A549 (cell line): ENCODE data around the gene EEFSEC. TPM values are rescaled to one million over a fixed set of nuclear protein-coding genes. Genes with fewer than 3 reads are reported as not detected.
A peak's percentile ranks its signal among the peaks of the same experiment; 100 is the strongest.

Source experiments
- ATAC-seq, 2 experiments: fragments of 200-7000 bp in 1 of 2; fragments of >200 bp in 1 of 2; cut with Nextera tagmentation in 1 of 2; cut with Tn5 transposase in 1 of 2; 3 replicates each; pipeline versions ENCODE4 v1.8.0 to v1.9.1; 2018 to 2020; ENCODE audit warnings: mild to moderate bottlenecking in 1 of 2, moderate library complexity in 1 of 2
- CTCF ChIA-PET: fragments of 300-600 bp; sonication (Branson Sonifier 250); formaldehyde crosslinking; extraction: SDS; loops from one replicate; lab custom pipeline; 2021; ENCODE audit warnings: antibody characterized with exemption, inconsistent platforms; lab: Yijun Ruan, JAX
- POLR2A ChIA-PET: fragments of 350-600 bp; formaldehyde crosslinking; extraction: SDS; loops from one replicate; lab custom pipeline; 2021; ENCODE audit warnings: antibody characterized with exemption, inconsistent platforms; lab: Yijun Ruan, JAX
- DNase-seq, 2 experiments: peaks; one replicate each; pipeline versions ENCODE4 v3.0.0 to v3.0.0-alpha.2; 2011 to 2016; ENCODE audit warnings: low read depth in 1 of 2, low spot score in 1 of 2
- FAIRE-seq: peaks from 2 replicates; lab custom pipeline; 2011; peaks lifted over from hg19 to GRCh38; lab: Jason Lieb, UNC
- H3K27ac ChIP-seq, 2 experiments: fragments of >200 bp; sonication (Bioruptor Twin); formaldehyde crosslinking; 3 replicates each; pipeline ENCODE4 v1.5.1; 2016 to 2017
- H3K4me1 ChIP-seq: fragments of >200 bp; sonication (Bioruptor Twin); formaldehyde crosslinking; 3 replicates; pipeline ENCODE4 v1.6.1; 2016
- H3K4me2 ChIP-seq: fragments of >200 bp; sonication (Bioruptor Twin); formaldehyde crosslinking; 3 replicates; pipeline ENCODE4 v1.6.1; 2016
- H3K4me3 ChIP-seq: fragments of >200 bp; sonication (Bioruptor Twin); formaldehyde crosslinking; 3 replicates; pipeline ENCODE4 v1.5.1; 2016
- H3K9me3 ChIP-seq: fragments of >200 bp; sonication (Bioruptor Twin); formaldehyde crosslinking; 3 replicates; pipeline ENCODE4 v1.6.1; 2016
- ATOH8 ChIP-seq: fragments of 250-450 bp; sonication (Bioruptor Pico); IDR thresholded peaks from 2 replicates; pipeline ENCODE4 v1.5.0; 2020; ENCODE audit warnings: low read depth, mild to moderate bottlenecking, moderate library complexity
- CBX2 ChIP-seq: fragments of 200-600 bp; sonication (generic); IDR thresholded peaks from 2 replicates; pipeline ENCODE4 v1.6.1; 2016; ENCODE audit warnings: low read depth, mild to moderate bottlenecking, borderline replicate concordance
- CBX8 ChIP-seq: fragments of 200-600 bp; sonication (generic); IDR thresholded peaks from 2 replicates; pipeline ENCODE4 v1.6.1; 2016
- CHD4 ChIP-seq: fragments of 200-600 bp; sonication (generic); IDR thresholded peaks from 2 replicates; pipeline ENCODE4 v1.6.1; 2016; ENCODE audit warnings: antibody characterized with exemption, mild to moderate bottlenecking, borderline replicate concordance
- EHMT2 ChIP-seq: fragments of 200-600 bp; sonication (generic); IDR thresholded peaks from 2 replicates; pipeline ENCODE4 v1.6.1; 2016; ENCODE audit warnings: antibody characterized with exemption, low read depth, mild to moderate bottlenecking, moderate library complexity
- FOSB ChIP-seq: fragments of 250-450 bp; sonication (Bioruptor Pico); IDR thresholded peaks from 2 replicates; pipeline ENCODE4 v1.5.0; 2020; ENCODE audit warnings: mild to moderate bottlenecking, moderate library complexity
- FOSL2 ChIP-seq, 2 experiments: fragments of 450-650 bp in 1 of 2; fragments of >200 bp in 1 of 2; sonication (Bioruptor Twin) in 1 of 2; formaldehyde crosslinking; IDR thresholded peaks; 2 replicates each; pipeline versions ENCODE4 v1.5.0 to v1.6.1; 2016 to 2020; ENCODE audit warnings: mild to moderate bottlenecking in 1 of 2, moderate library complexity in 1 of 2
- HDAC2 ChIP-seq: fragments of 200-600 bp; sonication (generic); IDR thresholded peaks from 2 replicates; pipeline ENCODE4 v1.6.1; 2016
- HEYL ChIP-seq: fragments of 250-450 bp; sonication (Bioruptor Pico); IDR thresholded peaks from 2 replicates; pipeline ENCODE4 v1.8.0; 2021; ENCODE audit warnings: mild to moderate bottlenecking, moderate library complexity
- HOXA7 ChIP-seq: fragments of 250-450 bp; sonication (Bioruptor Pico); IDR thresholded peaks from 2 replicates; pipeline ENCODE4 v1.5.0; 2020; ENCODE audit warnings: mild to moderate bottlenecking, moderate library complexity
- KDM1A ChIP-seq: fragments of 200-600 bp; sonication (generic); IDR thresholded peaks from 2 replicates; pipeline ENCODE4 v1.6.1; 2016; ENCODE audit warnings: low read depth, mild to moderate bottlenecking
- KDM5A ChIP-seq: fragments of 200-600 bp; sonication (generic); IDR thresholded peaks from 2 replicates; pipeline ENCODE4 v1.6.1; 2016; ENCODE audit warnings: antibody characterized with exemption, mild to moderate bottlenecking
- MAFK ChIP-seq: fragments of 450-650 bp; IDR thresholded peaks from 2 replicates; pipeline ENCODE4 v1.6.1; 2014; ENCODE audit not compliant: partially characterized antibody
- NPAS2 ChIP-seq: fragments of 250-450 bp; sonication (Bioruptor Pico); IDR thresholded peaks from 2 replicates; pipeline ENCODE4 v1.8.0; 2022; ENCODE audit warnings: mild to moderate bottlenecking, moderate library complexity, borderline replicate concordance
- PBX3 ChIP-seq: IDR thresholded peaks from 2 replicates; pipeline ENCODE4 v1.6.1; 2012
- POLR2AphosphoS2 ChIP-seq: conservative IDR thresholded peaks from 2 replicates; pipeline ENCODE4 v1.6.1; 2012; ENCODE audit warnings: low read length, improper control_type of control experiment, inconsistent platforms
- RFX5 ChIP-seq: fragments of 450-650 bp; IDR thresholded peaks from 2 replicates; pipeline ENCODE4 v1.7.1; 2014; ENCODE audit warnings: antibody characterized with exemption, mild to moderate bottlenecking, moderate library complexity
- SREBF2 ChIP-seq: fragments of 450-650 bp; IDR thresholded peaks from 2 replicates; pipeline ENCODE4 v1.6.1; 2014; ENCODE audit warnings: mild to moderate bottlenecking, moderate library complexity
- TP53 ChIP-seq: fragments of 250-450 bp; sonication (Bioruptor Pico); IDR thresholded peaks from 2 replicates; pipeline ENCODE4 v1.5.0; 2021; ENCODE audit warnings: mild to moderate bottlenecking, moderate library complexity
- ZC3H11A ChIP-seq: fragments of 450-650 bp; IDR thresholded peaks from 2 replicates; pipeline ENCODE4 v1.6.1; 2014; ENCODE audit warnings: antibody characterized with exemption, mild to moderate bottlenecking
- ZNF302 ChIP-seq: fragments of 250-450 bp; sonication (Bioruptor Pico); IDR thresholded peaks from 2 replicates; pipeline ENCODE4 v1.9.0; 2021; ENCODE audit warnings: inconsistent platforms, mild to moderate bottlenecking, moderate library complexity
- ZSCAN20 ChIP-seq: fragments of 250-450 bp; sonication (Bioruptor Pico); IDR thresholded peaks from 2 replicates; pipeline ENCODE4 v1.8.0; 2022; ENCODE audit warnings: mild to moderate bottlenecking, moderate library complexity
- WGBS: methylation state at CpG from one replicate; pipeline ENCODE4 v1.1.6; 2017; ENCODE audit errors: missing lambda C conversion rate; 5-methylcytosine and 5-hydroxymethylcytosine counted together
- polyA plus RNA-seq, 4 experiments: library from polyadenylated mRNA; depleted of rRNA in 3 of 4; stranded (reverse); fragments of >200 nt; fragmentation: RNase III in 1 of 4; extraction: RNeasy Plus Mini Kit Qiagen cat#74134 plus additional on column Dnase treatment in 1 of 4; gene quantifications; 2 replicates in 3 of 4; 3 replicates in 1 of 4; pipeline ENCODE4 v1.2.3, GENCODE V29; 2011 to 2017

Gene EEFSEC
- polyA plus RNA-seq, 2 of the 4 experiments (the other 2 are of a cell fraction) = 6.9 to 7.3 TPM

- WGBS = 9% methylated on average over 2 of the region's 3 CpGs
- CTCF ChIA-PET = interaction anchor here (0.9 to 3.1 kb wide), 5 partner anchors 14 to 60 kb away, joined by 3 to 12 read pairs (median 4); no protein-coding TSS in a partner anchor
- POLR2A ChIA-PET = no interaction called here
Measured at GRCh38 chr3:128439226-128439625, 285.9 kb downstream of the EEFSEC start.

GRCh38 chr3:128442070-128442469, 288.8 kb downstream of the EEFSEC start:
- FAIRE-seq = no peak
- POLR2A ChIA-PET = no interaction called here
- no peak overlapping the region for H3K27ac ChIP-seq
- no peak overlapping the region for H3K4me3 ChIP-seq
- H3K4me2 ChIP-seq = no peak overlapping the region
- DNase-seq = no peak
- CTCF ChIA-PET = interaction anchor here (0.9 to 1.9 kb wide), 3 partner anchors 13 to 142 kb away, joined by 3 to 10 read pairs (median 3); no protein-coding TSS in a partner anchor
- no peak for ATAC-seq
- 80% methylated on average over 1 of the region's 7 CpGs for WGBS
- H3K9me3 ChIP-seq = no peaks in the 10 kb centered on the region
- no peaks in the 10 kb centered on the region for H3K4me1 ChIP-seq
- TF ChIP-seq HDAC2 (no peak), KDM5A (no peak), ATOH8 (CRISPR knock-in tag) (no peak), ZNF302 (CRISPR knock-in tag) (no peak), ZC3H11A (no peak), TP53 (CRISPR knock-in tag) (no peak), FOSB (no peak), NPAS2 (no peak), HOXA7 (CRISPR knock-in tag) (no peak), CBX2 (no peak), PBX3 (no peak), POLR2AphosphoS2 (no peak), MAFK (no peak), KDM1A (no peak), EHMT2 (no peak), CBX8 (no peak), CHD4 (no peak), ZSCAN20 (CRISPR knock-in tag) (no peak)

More at GRCh38 chr3:128439226-128439625, 285.9 kb downstream of the EEFSEC start:
- ATAC-seq (peak in 1 of 2 experiments; percentile 31; a peak in 1 of 6 replicates), DNase-seq (no peak), FAIRE-seq (no peak)
- H3K4me2 ChIP-seq = no peak overlapping the region
- H3K4me1 ChIP-seq = no peaks in the 10 kb centered on the region
- H3K9me3 ChIP-seq = no peaks in the 10 kb centered on the region
- H3K4me3 ChIP-seq = no peak overlapping the region
- TF ChIP-seq FOSL2 (IDR thresholded peaks at IDR 0.05) = no peak
- no peak for TF ChIP-seq FOSL2 (CRISPR knock-in tag; IDR thresholded peaks at IDR 0.05)
- H3K27ac ChIP-seq = no peak overlapping the region

- ChIA-PET POLR2A (no interaction called here), CTCF (interaction anchor here (1.2 to 1.9 kb wide), 3 partner anchors 8 to 16 kb away, joined by 3 to 10 read pairs (median 3); no protein-coding TSS in a partner anchor)
- no peak for TF ChIP-seq ATOH8 (CRISPR knock-in tag)
- TF ChIP-seq SREBF2 = no peak
- TF ChIP-seq RFX5 = no peak
- TF ChIP-seq FOSL2 (IDR thresholded peaks at IDR 0.05) = no peak
- no peak for TF ChIP-seq FOSL2 (CRISPR knock-in tag; IDR thresholded peaks at IDR 0.05)
- no peak for TF ChIP-seq HEYL (CRISPR knock-in tag)
- TF ChIP-seq NPAS2 = no peak
- WGBS = 57% methylated on average over 6 of the region's 6 CpGs
- no peak overlapping the region for H3K27ac ChIP-seq
- H3K4me3 ChIP-seq = no peak overlapping the region
- ATAC-seq = no peak
- no peak overlapping the region for H3K4me2 ChIP-seq
- H3K4me1 ChIP-seq = no peaks in the 10 kb centered on the region
- no peak for FAIRE-seq
- no peaks in the 10 kb centered on the region for H3K9me3 ChIP-seq
- DNase-seq = no peak
Measured at GRCh38 chr3:128442949-128443348, 289.7 kb downstream of the EEFSEC start.
